Activated naive CD4-positive, alpha-beta T cell treated with anti-CD3 and anti-CD28 coated beads, Interleukin-2, amount 10 ng/mL, durations not matched to agents 7 days and 5 days (primary cell): ENCODE measurements around the gene STIP1.

Source experiments
- CTCF ChIA-PET: fragments of 350-600 bp; sonication (Branson Sonifier 250); formaldehyde crosslinking; loops from one replicate; lab custom pipeline; 2021; ENCODE audit warnings: antibody characterized with exemption; lab: Charles Lee
- DNase-seq: peaks from one replicate; pipeline ENCODE4 v3.0.0-alpha.2; 2020
- H3K27ac Mint-ChIP-seq: one replicate; pipeline ENCODE4 v1.8.0; 2021; ENCODE audit warnings: mild to moderate bottlenecking, moderate library complexity, mixed read lengths
- H3K27me3 Mint-ChIP-seq: one replicate; pipeline ENCODE4 v1.8.0; 2021; ENCODE audit warnings: mild to moderate bottlenecking, mixed read lengths
- H3K36me3 Mint-ChIP-seq: one replicate; pipeline ENCODE4 v1.8.0; 2021; ENCODE audit warnings: mixed read lengths
- H3K4me1 Mint-ChIP-seq: one replicate; pipeline ENCODE4 v1.8.0; 2021; ENCODE audit warnings: mixed read lengths
- H3K4me3 Mint-ChIP-seq: one replicate; pipeline ENCODE4 v1.8.0; 2021; ENCODE audit warnings: mild to moderate bottlenecking, moderate library complexity, mixed read lengths
- H3K9me3 Mint-ChIP-seq: one replicate; pipeline ENCODE4 v1.8.0; 2021; ENCODE audit warnings: mixed read lengths

STIP1 gene

GRCh38 chr11:64196626-64197025 lies 10.7 kb downstream of the STIP1 start:
- H3K9me3 Mint-ChIP-seq: no peaks in the 10 kb centered on the region
- peaks cover 65% of the 10 kb centered on the region for H3K36me3 Mint-ChIP-seq
- no peak for DNase-seq
- H3K27ac Mint-ChIP-seq: no peak overlapping the region
- CTCF ChIA-PET: interaction anchor here (1.1 to 2.8 kb wide), 3 partner anchors 8 to 196 kb away, joined by 3 to 17 read pairs (median 7); partner anchors contain the start of gene FERMT3
- H3K27me3 Mint-ChIP-seq: no peaks in the 10 kb centered on the region
- H3K4me1 Mint-ChIP-seq: peaks cover 15% of the 10 kb centered on the region
- H3K4me3 Mint-ChIP-seq: no peak overlapping the region

DNA sequence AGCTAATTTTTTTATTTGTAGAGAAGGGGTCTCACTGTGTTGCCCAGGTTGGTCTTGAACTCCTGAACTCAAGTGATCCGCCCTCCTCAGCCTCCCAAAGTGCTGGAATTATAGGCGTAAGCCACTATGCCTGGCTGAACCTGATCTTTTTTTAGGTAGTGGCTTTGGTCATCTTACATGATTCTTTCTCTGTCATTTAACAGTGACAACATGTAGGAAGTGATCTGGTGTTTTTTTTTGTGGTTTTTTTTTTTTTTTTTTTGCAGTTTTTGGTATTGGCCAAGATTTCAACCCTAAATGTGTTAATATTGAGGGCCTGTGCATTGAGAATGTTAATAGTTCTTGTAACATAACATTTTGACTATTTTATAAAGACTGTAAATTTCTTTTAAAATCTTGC lies 12.5 kb downstream of the STIP1 start:
- Mint-ChIP-seq H3K4me3 (no peak overlapping the region), H3K4me1 (peaks cover 8% of the 10 kb centered on the region), H3K36me3 (peaks cover 67% of the 10 kb centered on the region), H3K9me3 (no peaks in the 10 kb centered on the region), H3K27me3 (no peaks in the 10 kb centered on the region), H3K27ac (no peak overlapping the region)
- CTCF ChIA-PET: interaction anchor here (0.9 kb wide), 1 partner anchor 119 kb away, joined by 4 read pairs; the partner anchor contains the start of genes PRDX5 and TRMT112
- no peak for DNase-seq

- CTCF ChIA-PET: interaction anchor here (7.4 kb wide), 1 partner anchor 102 kb away, joined by 131 read pairs; the partner anchor contains the start of genes CATSPERZ and ESRRA
- no peaks in the 10 kb centered on the region for H3K9me3 Mint-ChIP-seq
- DNase-seq: no peak
- H3K27me3 Mint-ChIP-seq: no peaks in the 10 kb centered on the region
- H3K27ac Mint-ChIP-seq: no peak overlapping the region
- peaks cover 60% of the 10 kb centered on the region for H3K36me3 Mint-ChIP-seq
- H3K4me3 Mint-ChIP-seq: no peak overlapping the region
- H3K4me1 Mint-ChIP-seq: peaks cover 33% of the 10 kb centered on the region
Observed at GRCh38 chr11:64201543-64201942, 15.6 kb downstream of the STIP1 start.

DNA sequence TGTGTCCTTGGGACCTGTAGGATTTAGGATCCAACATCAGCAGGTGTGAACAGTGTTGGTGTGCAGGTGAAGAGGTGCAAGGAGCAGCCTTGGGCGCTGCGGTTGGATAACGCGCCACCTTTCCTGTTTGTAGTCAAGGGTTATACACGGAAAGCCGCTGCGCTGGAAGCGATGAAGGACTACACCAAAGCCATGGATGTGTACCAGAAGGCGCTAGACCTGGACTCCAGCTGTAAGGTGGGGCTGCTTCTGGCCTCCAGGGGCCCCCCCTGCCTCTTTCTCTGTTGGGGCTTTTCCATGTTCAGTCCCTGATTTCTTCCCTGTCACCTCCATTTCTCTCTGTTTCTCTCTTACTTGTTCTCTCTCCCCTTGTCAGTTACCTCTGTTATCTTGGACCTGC lies 17.0 kb downstream of the STIP1 start:
- CTCF ChIA-PET: interaction anchor here (2.0 to 7.4 kb wide), 3 partner anchors 100 to 447 kb away, joined by 4 to 131 read pairs (median 8); partner anchors contain the start of genes CATSPERZ and ESRRA
- Mint-ChIP-seq H3K27ac (no peak overlapping the region), H3K4me1 (peaks cover 33% of the 10 kb centered on the region), H3K27me3 (no peaks in the 10 kb centered on the region), H3K9me3 (no peaks in the 10 kb centered on the region), H3K36me3 (peaks cover 59% of the 10 kb centered on the region), H3K4me3 (no peak overlapping the region)
- no peak for DNase-seq

GRCh38 chr11:64203421-64204079 lies 17.6 kb downstream of the STIP1 start:
- H3K27ac Mint-ChIP-seq: peak overlapping the region; percentile 76
- H3K4me3 Mint-ChIP-seq: no peak overlapping the region

GRCh38 chr11:64204080-64204440 lies 18.1 kb downstream of the STIP1 start:
- Mint-ChIP-seq H3K27me3 (no peaks in the 10 kb centered on the region), H3K9me3 (no peaks in the 10 kb centered on the region), H3K4me1 (peaks cover 43% of the 10 kb centered on the region), H3K4me3 (no peak overlapping the region), H3K36me3 (peaks cover 63% of the 10 kb centered on the region), H3K27ac (peak overlapping the region; percentile 76)
- DNase-seq: no peak
- CTCF ChIA-PET: interaction anchor here (0.7 to 7.4 kb wide), 27 partner anchors 8 to 446 kb away, joined by 3 to 131 read pairs (median 4); partner anchors contain the start of genes BAD, CATSPERZ, DNAJC4 and ESRRA

More at GRCh38 chr11:64203421-64204079, 17.6 kb downstream of the STIP1 start:
- no peak for DNase-seq
- CTCF ChIA-PET: interaction anchor here (1.1 to 7.4 kb wide), 14 partner anchors 8 to 446 kb away, joined by 3 to 131 read pairs (median 10); partner anchors contain the start of genes BAD, CATSPERZ, ESRRA and GPR137
- Mint-ChIP-seq H3K36me3 (peaks cover 59% of the 10 kb centered on the region), H3K27me3 (no peaks in the 10 kb centered on the region), H3K9me3 (no peaks in the 10 kb centered on the region), H3K4me1 (peaks cover 38% of the 10 kb centered on the region)

- H3K27me3 Mint-ChIP-seq: no peaks in the 10 kb centered on the region
- H3K4me1 Mint-ChIP-seq: peaks cover 48% of the 10 kb centered on the region
- H3K4me3 Mint-ChIP-seq: peak overlapping the region; percentile 71
- peak; percentile 90 for DNase-seq
- CTCF ChIA-PET: interaction anchor here (0.7 to 7.4 kb wide), 29 partner anchors 9 to 445 kb away, joined by 3 to 131 read pairs (median 4); partner anchors contain the start of genes BAD, CATSPERZ, DNAJC4 and ESRRA
- no peaks in the 10 kb centered on the region for H3K9me3 Mint-ChIP-seq
- peak overlapping the region; percentile 86 for H3K27ac Mint-ChIP-seq
- peaks cover 66% of the 10 kb centered on the region for H3K36me3 Mint-ChIP-seq
Observed at GRCh38 chr11:64204464-64204989, 18.6 kb downstream of the STIP1 start.

GRCh38 chr11:64206457-64207255 lies 20.7 kb downstream of the STIP1 start, which contains the start of gene FERMT3:
TSS of gene FERMT3 (plus strand) at chr11:64206721. CDS start at chr11:64207365, 644 bp downstream.
- Mint-ChIP-seq H3K4me3 (peak within 1 kb of the TSS; percentile 90), H3K27me3 (no peaks in the 10 kb centered on the region), H3K36me3 (peaks cover 58% of the 10 kb centered on the region), H3K9me3 (no peaks in the 10 kb centered on the region), H3K4me1 (peaks cover 53% of the 10 kb centered on the region), H3K27ac (peak within 1 kb of the TSS; percentile 96)
- CTCF ChIA-PET: interaction anchor here (0.6 to 7.4 kb wide), 17 partner anchors 11 to 131 kb away, joined by 3 to 131 read pairs (median 9); partner anchors contain the start of genes CATSPERZ, DNAJC4, ESRRA and NUDT22
- peak; percentile 89 for DNase-seq

- Mint-ChIP-seq H3K36me3 (peaks cover 57% of the 10 kb centered on the region), H3K27me3 (no peaks in the 10 kb centered on the region), H3K4me1 (peaks cover 58% of the 10 kb centered on the region), H3K4me3 (peak overlapping the region; percentile 90), H3K9me3 (no peaks in the 10 kb centered on the region), H3K27ac (peak overlapping the region; percentile 96)
- DNase-seq: peak; percentile 89
- CTCF ChIA-PET: interaction anchor here (0.6 to 7.4 kb wide), 12 partner anchors 10 to 131 kb away, joined by 3 to 131 read pairs (median 11); partner anchors contain the start of genes CATSPERZ, ESRRA, FKBP2 and NUDT22
Observed at GRCh38 chr11:64207256-64208085, 21.5 kb downstream of the STIP1 start.

DNA sequence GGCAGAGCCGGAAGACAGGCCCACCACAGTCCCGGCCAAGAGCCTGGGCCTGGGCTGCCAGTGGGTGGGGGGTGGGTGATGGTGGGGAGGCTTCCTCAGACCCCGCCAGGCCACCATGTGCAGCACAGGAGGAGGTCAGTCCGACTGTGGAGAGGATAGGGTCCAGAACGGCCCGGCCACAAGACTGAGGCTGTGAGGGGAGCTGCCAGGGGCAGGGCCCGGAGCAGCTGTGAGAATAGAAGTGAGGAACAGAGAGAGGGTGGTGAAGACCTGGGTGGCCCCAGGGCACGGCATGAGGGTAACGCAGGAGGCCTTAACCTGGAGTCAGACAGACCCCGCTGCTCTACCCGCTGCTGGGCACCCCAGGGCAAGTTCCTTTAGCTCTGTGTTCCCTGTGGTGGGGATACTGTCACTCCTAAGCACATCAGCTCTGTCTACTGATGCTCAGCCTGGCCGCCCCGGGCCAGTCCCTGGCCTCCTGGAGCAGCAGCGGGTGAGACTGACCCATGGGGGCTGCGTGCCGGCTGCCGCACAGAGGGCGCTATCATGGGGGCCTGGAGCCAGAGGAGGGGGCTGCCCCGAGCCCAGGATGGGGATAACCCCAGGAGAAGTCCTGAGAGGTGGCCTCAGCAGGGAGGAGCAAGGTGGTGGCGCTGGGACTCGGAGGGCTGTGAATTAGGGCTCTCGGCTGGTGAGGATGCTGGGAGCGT lies 22.3 kb downstream of the STIP1 start:
- Mint-ChIP-seq H3K4me1 (peaks cover 60% of the 10 kb centered on the region), H3K9me3 (no peaks in the 10 kb centered on the region), H3K36me3 (peaks cover 55% of the 10 kb centered on the region), H3K4me3 (peak overlapping the region; percentile 90), H3K27ac (peak overlapping the region; percentile 96), H3K27me3 (no peaks in the 10 kb centered on the region)
- CTCF ChIA-PET: interaction anchor here (1.1 to 7.4 kb wide), 6 partner anchors 9 to 124 kb away, joined by 3 to 131 read pairs (median 30); partner anchors contain the start of genes CATSPERZ, ESRRA, FKBP2 and NUDT22
- no peak for DNase-seq

DNA sequence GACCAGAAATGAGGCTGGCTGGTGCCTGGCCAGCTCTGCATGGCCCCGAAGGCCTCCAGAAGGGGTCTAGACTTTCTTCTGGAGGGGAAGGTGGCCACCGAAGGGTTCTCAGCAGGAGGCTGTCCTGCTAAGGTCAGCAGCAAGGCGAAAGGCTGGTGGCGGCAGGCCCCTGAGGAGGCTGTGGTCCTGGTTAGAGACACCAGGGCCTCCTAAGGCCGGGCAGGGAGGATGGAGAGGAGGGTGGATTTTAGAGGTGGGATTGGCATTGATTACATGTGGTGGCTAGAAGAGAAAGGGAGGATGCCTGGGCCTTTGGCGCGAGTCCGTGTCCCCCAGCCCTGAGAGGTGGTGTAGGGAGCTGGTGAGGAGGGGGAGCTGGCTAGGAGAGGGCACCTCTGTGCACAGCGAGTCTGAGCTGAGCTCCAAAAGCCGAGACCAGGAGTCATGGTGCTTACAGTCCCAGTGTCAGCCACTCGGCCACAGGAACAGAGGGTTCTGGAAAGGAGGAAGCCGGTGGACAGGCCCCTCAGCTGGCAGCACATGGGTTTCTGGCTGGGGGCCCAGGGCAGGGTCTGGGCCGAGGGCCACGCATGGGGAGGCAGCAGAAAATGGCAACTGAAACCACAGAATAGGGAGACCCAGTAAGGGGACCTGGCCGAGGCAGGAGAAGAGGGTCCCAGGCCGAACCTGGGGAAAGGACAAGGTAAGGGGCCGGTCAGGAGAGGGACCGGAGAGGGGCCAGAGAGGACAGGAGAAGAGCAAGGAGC lies 23.0 kb downstream of the STIP1 start:
- Mint-ChIP-seq H3K4me3 (peak overlapping the region; percentile 90), H3K9me3 (no peaks in the 10 kb centered on the region), H3K4me1 (peaks cover 55% of the 10 kb centered on the region), H3K27me3 (no peaks in the 10 kb centered on the region), H3K36me3 (peaks cover 50% of the 10 kb centered on the region), H3K27ac (peak overlapping the region; percentile 96)
- CTCF ChIA-PET: interaction anchor here (1.8 to 7.4 kb wide), 5 partner anchors 8 to 94 kb away, joined by 7 to 131 read pairs (median 31); partner anchors contain the start of genes CATSPERZ, ESRRA, NUDT22 and PLCB3
- DNase-seq: no peak

- peaks cover 50% of the 10 kb centered on the region for H3K4me1 Mint-ChIP-seq
- CTCF ChIA-PET: interaction anchor here (1.8 kb wide), 1 partner anchor 17 kb away, joined by 7 read pairs; the partner anchor contains the start of genes NUDT22 and TRPT1
- no peak for DNase-seq
Observed at GRCh38 chr11:64209563-64209843, 23.5 kb downstream of the STIP1 start.

More at GRCh38 chr11:64209563-64209843, 23.5 kb downstream of the STIP1 start:
- Mint-ChIP-seq H3K4me3 (peak overlapping the region; percentile 31), H3K27me3 (no peaks in the 10 kb centered on the region), H3K36me3 (peaks cover 46% of the 10 kb centered on the region), H3K9me3 (no peaks in the 10 kb centered on the region), H3K27ac (peak overlapping the region; percentile 96)
